ENCODE data around the gene FZD2.
"Not testable (repeated sequence)": the region's sequence is repeated elsewhere in the genome, so short reads cannot be mapped to it uniquely, and the experiment has no call there.

Gene FZD2

GRCh38 chr17:44546671-44547606 lies 10.3 kb upstream of the FZD2 start:
- DNase-seq (ENCODE audit: low read depth), result no peak

GRCh38 chr17:44547625-44548267 lies 9.5 kb upstream of the FZD2 start:
- DNase-seq (ENCODE audit: low read depth), result no peak

DNA sequence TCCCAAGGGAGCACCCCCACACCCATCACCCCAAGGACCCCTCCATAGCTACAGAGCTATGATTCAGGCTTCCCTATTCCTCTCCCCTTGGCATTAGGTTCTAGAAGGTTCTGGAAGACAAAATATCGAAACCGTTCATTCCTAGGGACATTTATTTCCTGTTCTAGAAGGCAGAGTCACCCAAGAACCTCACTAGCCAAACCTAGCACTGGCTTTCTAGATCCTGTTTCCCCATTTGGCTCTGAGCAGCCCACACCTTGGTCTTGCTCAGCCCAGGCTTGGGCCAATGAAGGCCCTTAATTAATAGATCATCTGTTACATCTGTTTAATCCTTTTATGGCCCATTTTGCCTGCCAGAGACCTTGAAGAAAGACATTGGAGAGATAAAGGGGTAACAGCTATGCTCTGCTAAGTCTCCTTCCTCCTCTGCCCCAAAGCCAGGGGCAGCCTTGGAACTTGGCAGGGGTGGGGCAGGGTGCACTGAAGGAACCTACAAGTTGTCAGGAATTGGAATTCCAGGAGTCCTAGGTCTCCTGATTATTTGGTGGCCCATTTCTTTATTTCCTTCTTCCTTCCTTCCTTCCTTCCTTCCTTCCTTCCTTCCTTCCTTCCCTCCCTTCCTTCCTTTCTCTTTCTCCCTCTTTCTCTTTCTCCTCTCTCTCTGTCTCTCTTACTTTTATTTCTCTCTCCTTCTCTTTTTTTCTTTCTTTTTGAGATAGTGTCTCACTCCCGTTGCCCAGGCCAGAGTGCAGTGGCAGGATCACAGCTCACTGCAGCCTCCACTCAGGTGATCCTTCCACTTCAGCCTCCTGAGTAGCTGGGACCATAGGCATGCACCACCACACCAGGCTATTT lies 8.7 kb upstream of the FZD2 start:
- no peak for DNase-seq (ENCODE audit: low read depth)

DNA sequence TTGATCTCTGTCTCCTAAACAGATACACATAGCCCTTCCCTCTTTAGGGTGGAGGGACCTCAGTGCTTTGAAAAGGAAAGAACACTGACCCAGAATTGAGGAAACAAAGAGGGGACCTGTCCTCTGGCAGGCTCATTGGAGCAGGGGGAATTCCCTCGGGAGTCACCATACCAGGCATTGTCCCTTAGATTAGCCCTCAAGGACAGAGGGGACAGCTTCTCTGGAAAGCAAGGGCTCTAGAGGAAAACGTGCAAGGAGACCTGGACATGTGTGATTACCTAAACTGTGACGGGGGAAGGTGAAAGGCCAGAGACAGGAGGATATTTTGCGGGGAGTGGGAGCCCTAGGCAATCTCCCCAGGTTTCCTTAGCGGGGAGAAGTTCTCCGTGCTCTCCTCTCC lies 7.6 kb upstream of the FZD2 start:
- DNase-seq (ENCODE audit: low read depth), result no peak

GRCh38 chr17:44552361-44552760 lies 4.9 kb upstream of the FZD2 start:
- DNase-seq (ENCODE audit: low read depth), result no peak

DNA sequence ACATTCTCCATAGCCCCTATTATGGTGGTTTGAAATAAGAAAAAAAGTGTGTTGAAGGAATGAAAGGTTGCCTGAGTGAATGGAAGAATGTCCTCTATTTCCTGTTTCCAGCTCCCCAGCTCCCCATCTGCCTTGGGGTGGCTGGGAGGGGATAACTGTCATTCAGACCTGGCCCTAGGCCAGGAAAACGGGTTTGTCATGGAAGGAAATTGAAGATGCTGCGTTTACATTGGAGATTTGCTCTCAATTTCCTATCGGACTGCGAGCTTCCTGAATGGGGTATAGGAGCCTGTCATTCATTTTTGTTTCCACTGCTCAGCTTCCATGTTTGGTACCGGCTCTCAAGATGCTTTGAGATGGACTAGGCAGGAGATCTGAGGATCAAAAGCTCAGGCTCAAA lies 2.2 kb upstream of the FZD2 start:
- no peak for DNase-seq (ENCODE audit: low read depth)

DNA sequence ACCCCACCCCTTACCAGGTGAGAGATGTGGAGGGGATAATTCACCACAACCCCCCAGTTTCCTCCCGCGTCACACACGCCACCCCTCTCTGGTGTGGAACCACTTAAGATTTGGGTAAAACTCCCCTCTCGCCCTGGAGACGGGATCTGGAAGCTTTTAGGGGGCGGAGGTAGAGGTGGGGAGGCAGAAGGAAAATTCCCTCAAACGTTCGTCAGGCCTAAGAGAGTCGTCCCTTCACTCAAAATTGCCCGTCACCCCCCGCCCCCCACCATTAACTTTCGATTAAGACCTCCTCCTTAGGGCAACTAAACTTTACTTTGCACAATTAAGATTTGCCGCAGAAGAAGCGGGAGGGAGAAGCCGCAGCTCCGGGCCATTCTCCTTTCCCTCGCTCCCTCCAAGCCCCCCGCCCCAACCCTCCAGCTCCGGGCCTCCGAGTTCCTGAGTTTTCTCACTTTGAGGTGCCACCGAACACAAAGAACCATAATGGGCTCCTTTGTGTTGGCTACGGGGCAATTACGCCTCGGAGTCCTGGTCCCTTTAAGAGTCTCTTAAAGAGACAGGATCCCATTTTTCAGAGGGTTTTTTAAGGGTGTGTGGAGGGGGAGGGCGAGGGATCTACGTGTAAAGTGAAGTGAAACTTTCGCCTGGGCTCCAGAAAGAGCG lies 985 bp upstream of the FZD2 start:
- no peak for DNase-seq (ENCODE audit: low read depth)

DNA sequence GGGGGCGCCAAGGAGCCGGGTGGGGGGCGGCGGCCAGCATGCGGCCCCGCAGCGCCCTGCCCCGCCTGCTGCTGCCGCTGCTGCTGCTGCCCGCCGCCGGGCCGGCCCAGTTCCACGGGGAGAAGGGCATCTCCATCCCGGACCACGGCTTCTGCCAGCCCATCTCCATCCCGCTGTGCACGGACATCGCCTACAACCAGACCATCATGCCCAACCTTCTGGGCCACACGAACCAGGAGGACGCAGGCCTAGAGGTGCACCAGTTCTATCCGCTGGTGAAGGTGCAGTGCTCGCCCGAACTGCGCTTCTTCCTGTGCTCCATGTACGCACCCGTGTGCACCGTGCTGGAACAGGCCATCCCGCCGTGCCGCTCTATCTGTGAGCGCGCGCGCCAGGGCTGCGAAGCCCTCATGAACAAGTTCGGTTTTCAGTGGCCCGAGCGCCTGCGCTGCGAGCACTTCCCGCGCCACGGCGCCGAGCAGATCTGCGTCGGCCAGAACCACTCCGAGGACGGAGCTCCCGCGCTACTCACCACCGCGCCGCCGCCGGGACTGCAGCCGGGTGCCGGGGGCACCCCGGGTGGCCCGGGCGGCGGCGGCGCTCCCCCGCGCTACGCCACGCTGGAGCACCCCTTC lies 484 bp downstream of the FZD2 start:
- DNase-seq (ENCODE audit: low read depth), result no peak

- DNase-seq (ENCODE audit: low read depth), result no peak
Measured at GRCh38 chr17:44558334-44558709, 1.0 kb downstream of the FZD2 start.

GRCh38 chr17:44558710-44559633 lies 1.7 kb downstream of the FZD2 start:
- no peak for DNase-seq (ENCODE audit: low read depth)

- DNase-seq (ENCODE audit: low read depth), result no peak
Measured at GRCh38 chr17:44559634-44560554, 2.6 kb downstream of the FZD2 start.

- DNase-seq (ENCODE audit: low read depth), result no peak
Measured at GRCh38 chr17:44561237-44561623, 3.9 kb downstream of the FZD2 start.

GRCh38 chr17:44564429-44564828 lies 7.1 kb downstream of the FZD2 start:
- no peak for DNase-seq (ENCODE audit: low read depth)

DNA sequence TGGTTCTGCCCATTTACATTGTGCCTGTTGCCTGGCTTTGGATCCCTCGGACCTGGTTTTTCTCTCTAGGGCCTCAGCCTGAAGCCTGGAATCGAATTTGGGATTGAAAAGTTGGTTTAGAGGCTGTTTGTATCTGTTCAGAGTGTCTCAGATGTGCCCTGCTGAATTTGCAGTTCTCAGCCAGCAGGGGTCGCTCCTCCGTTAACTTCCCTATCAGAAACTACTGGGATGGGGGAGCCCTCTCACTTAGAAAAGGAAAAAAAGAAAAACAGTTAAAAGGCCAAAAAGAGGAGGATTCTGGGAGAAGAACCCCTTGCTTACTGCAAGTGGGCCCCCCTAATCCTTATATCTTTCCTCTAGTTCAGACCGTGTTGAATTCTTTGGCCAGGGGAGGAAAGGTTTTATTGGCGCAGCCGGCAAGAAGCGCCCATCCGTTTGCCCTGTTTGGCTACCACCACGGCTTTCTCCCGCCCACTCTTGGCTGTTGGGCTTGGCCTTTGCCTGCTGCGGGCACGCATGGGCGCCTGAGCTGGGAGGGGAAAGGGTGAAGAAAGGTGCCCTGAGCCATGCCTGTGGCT lies 8.7 kb downstream of the FZD2 start:
- no peak for DNase-seq (ENCODE audit: low read depth)

GRCh38 chr17:44568311-44568944 lies 11.1 kb downstream of the FZD2 start:
- not testable (repeated sequence) for DNase-seq (ENCODE audit: low read depth)

DNA sequence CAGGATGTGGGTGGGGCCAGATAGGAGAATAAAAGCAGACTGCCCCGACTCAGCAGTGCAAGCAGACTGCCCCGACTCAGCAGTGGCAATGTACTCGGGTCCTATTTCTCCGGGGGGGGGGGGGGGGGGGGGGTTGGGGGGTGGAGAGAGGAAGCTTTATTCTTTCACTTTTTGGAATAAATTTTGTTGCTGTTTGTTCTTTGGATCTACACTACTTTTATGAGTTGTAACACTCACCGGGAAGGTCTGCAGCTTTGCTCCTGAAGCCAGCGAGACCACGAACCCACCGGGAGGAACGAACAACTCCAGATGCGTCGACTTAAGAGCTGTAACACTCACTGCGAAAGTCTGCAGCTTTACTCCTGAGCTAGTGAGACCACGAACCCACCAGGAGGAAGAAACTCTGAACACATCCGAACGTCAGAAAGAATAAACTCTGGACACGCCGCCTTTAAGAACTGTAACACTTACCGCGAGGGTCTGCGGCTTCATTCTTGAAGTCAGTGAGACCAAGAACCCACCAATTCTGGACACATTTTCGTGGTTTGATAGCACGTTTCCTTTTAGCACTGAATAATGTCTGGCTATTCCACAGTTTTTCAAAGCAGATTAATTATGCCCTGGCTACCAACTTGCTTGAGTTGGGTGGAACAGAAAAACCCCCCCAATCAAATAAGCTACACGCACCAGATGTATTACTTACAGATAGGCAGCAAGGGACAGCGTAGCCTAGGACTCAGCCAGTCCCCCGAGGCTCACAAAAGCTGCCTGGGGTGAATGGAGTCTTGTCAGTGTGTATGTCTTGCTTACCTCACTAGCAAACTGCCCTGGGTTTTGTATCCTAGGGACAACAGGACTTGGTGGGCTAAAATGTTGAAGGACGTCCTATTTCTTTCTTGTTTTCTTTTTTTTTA lies 11.9 kb downstream of the FZD2 start:
- no peak for DNase-seq (ENCODE audit: low read depth)

- no peak for DNase-seq (ENCODE audit: low read depth)
Measured at GRCh38 chr17:44572801-44573200, 15.5 kb downstream of the FZD2 start.
